ENCODE measurements around the gene LRRC49.

Gene LRRC49

GRCh38 chr15:71085809-71086208 is 193.2 kb downstream of the LRRC49 start:
- in situ Hi-C loops (cut with MboI; ENCODE audit: low sequenced_read_pairs), result no loop called here

GRCh38 chr15:71088155-71088554 is 195.5 kb downstream of the LRRC49 start:
- in situ Hi-C loops (cut with MboI; ENCODE audit: low sequenced_read_pairs), result no loop called here

- in situ Hi-C loops (cut with MboI; ENCODE audit: low sequenced_read_pairs), result no loop called here
Observed at GRCh38 chr15:71088683-71089082, 196.1 kb downstream of the LRRC49 start.

GRCh38 chr15:71089801-71090200 is 197.2 kb downstream of the LRRC49 start:
- in situ Hi-C loops (cut with MboI; ENCODE audit: low sequenced_read_pairs), result no loop called here

- in situ Hi-C loops (cut with MboI; ENCODE audit: low sequenced_read_pairs), result no loop called here
Observed at GRCh38 chr15:71091601-71092000, 199.0 kb downstream of the LRRC49 start.

GRCh38 chr15:71092056-71092600 is 199.5 kb downstream of the LRRC49 start:
- in situ Hi-C loops (cut with MboI; ENCODE audit: low sequenced_read_pairs), result no loop called here

- in situ Hi-C loops (cut with MboI; ENCODE audit: low sequenced_read_pairs), result no loop called here
Observed at GRCh38 chr15:71093054-71094024, 200.7 kb downstream of the LRRC49 start.

GRCh38 chr15:71094137-71094536 is 201.5 kb downstream of the LRRC49 start:
- in situ Hi-C loops (cut with MboI; ENCODE audit: low sequenced_read_pairs), result no loop called here

GRCh38 chr15:71096676-71097075 is 204.1 kb downstream of the LRRC49 start:
- in situ Hi-C loops (cut with MboI; ENCODE audit: low sequenced_read_pairs), result no loop called here

- in situ Hi-C loops (cut with MboI; ENCODE audit: low sequenced_read_pairs), result no loop called here
Observed at GRCh38 chr15:71097890-71098289, 205.3 kb downstream of the LRRC49 start.

GRCh38 chr15:71098920-71099319 is 206.3 kb downstream of the LRRC49 start:
- in situ Hi-C loops (cut with MboI; ENCODE audit: low sequenced_read_pairs), result no loop called here

Measured in HL-60/S4 treated with retinoic acid at 250 ng/mL for 4 days and 3 days (cell line).